HEK293 (cell line): ENCODE data around the gene MBLAC1.

ENCODE experiments used
- CTCF ChIA-PET: fragments of 350-600 bp; formaldehyde crosslinking; extraction: SDS; loops from one replicate; lab custom pipeline; 2021; ENCODE audit warnings: antibody characterized with exemption; lab: Yijun Ruan, JAX
- POLR2A ChIA-PET: fragments of 300-600 bp; formaldehyde crosslinking; extraction: SDS; loops from one replicate; lab custom pipeline; 2020; ENCODE audit warnings: antibody characterized with exemption, inconsistent platforms; lab: Yijun Ruan, JAX
- H3K27ac ChIP-seq: fragments of 200-500 bp; sonication (Bioruptor generic); 2 replicates; pipeline ENCODE4 v1.5.1; 2014; ENCODE audit warnings: low read depth, low read length, control low read depth, inconsistent platforms; ENCODE audit errors: extremely low read depth
- H3K36me3 ChIP-seq, 2 experiments: fragments of 200-500 bp in 1 of 2; sonication (Bioruptor generic) in 1 of 2; 1 replicate in 1 of 2; 2 replicates in 1 of 2; pipeline ENCODE4 v1.5.1; 2014 to 2017; ENCODE audit warnings: inconsistent platforms in 2 of 2, low read length in 2 of 2; ENCODE audit not compliant: control insufficient read depth in 2 of 2, insufficient read depth in 1 of 2
- H3K4me1 ChIP-seq: fragments of 200-500 bp; sonication (Bioruptor generic); 2 replicates; pipeline ENCODE4 v1.5.1; 2014; ENCODE audit warnings: mild to moderate bottlenecking, low read length, inconsistent platforms; ENCODE audit not compliant: control insufficient read depth, insufficient read depth
- H3K4me3 ChIP-seq: 2 replicates; pipeline ENCODE4 v1.5.1; 2011; ENCODE audit warnings: low read depth, mild to moderate bottlenecking, control low read depth, low read length, moderate library complexity
- H3K9me3 ChIP-seq: fragments of 200-500 bp; sonication (Bioruptor generic); 2 replicates; pipeline ENCODE4 v1.5.1; 2014; ENCODE audit warnings: low read depth, low read length, inconsistent platforms; ENCODE audit not compliant: control insufficient read depth, insufficient read depth
- IKZF3 ChIP-seq: fragments of 450-650 bp; IDR thresholded peaks from 2 replicates; pipeline ENCODE4 v1.5.0; 2018; ENCODE audit warnings: missing biosample characterization, mild to moderate bottlenecking, missing genetic modification characterization, moderate library complexity
- ZBTB17 ChIP-seq: fragments of 450-650 bp; formaldehyde crosslinking; IDR thresholded peaks from 2 replicates; pipeline ENCODE4 v1.5.1; 2016; ENCODE audit warnings: missing biosample characterization, missing genetic modification characterization
- ZBTB48 ChIP-seq: fragments of 450-650 bp; formaldehyde crosslinking; IDR thresholded peaks from 2 replicates; pipeline ENCODE4 v1.5.1; 2016; ENCODE audit warnings: missing biosample characterization, missing genetic modification characterization
- ZBTB8A ChIP-seq: fragments of 450-650 bp; formaldehyde crosslinking; IDR thresholded peaks from 2 replicates; pipeline ENCODE4 v1.5.1; 2016; ENCODE audit warnings: missing biosample characterization, missing genetic modification characterization
- ZEB2 ChIP-seq: fragments of 450-650 bp; formaldehyde crosslinking; IDR thresholded peaks from 2 replicates; pipeline ENCODE4 v1.5.1; 2016; ENCODE audit warnings: missing biosample characterization, missing genetic modification characterization
- ZIC2 ChIP-seq: fragments of 450-650 bp; formaldehyde crosslinking; IDR thresholded peaks from 2 replicates; pipeline ENCODE4 v1.5.1; 2016; ENCODE audit warnings: missing biosample characterization, missing genetic modification characterization
- ZNF10 ChIP-seq: fragments of 450-650 bp; formaldehyde crosslinking; IDR thresholded peaks from 2 replicates; pipeline ENCODE4 v1.5.1; 2017; ENCODE audit warnings: missing biosample characterization, missing genetic modification characterization
- ZNF114 ChIP-seq: fragments of 450-650 bp; formaldehyde crosslinking; IDR thresholded peaks from 2 replicates; pipeline ENCODE4 v1.5.0; 2017; ENCODE audit warnings: missing biosample characterization, missing genetic modification characterization
- ZNF138 ChIP-seq: fragments of 450-650 bp; formaldehyde crosslinking; IDR thresholded peaks from 2 replicates; pipeline ENCODE4 v1.5.1; 2016; ENCODE audit warnings: missing biosample characterization, missing genetic modification characterization, borderline replicate concordance
- ZNF175 ChIP-seq: fragments of 450-650 bp; formaldehyde crosslinking; IDR thresholded peaks from 2 replicates; pipeline ENCODE4 v1.5.1; 2016; ENCODE audit warnings: missing biosample characterization, missing genetic modification characterization
- ZNF366 ChIP-seq: fragments of 450-650 bp; formaldehyde crosslinking; conservative IDR thresholded peaks from 2 replicates; pipeline ENCODE4 v1.5.1; 2016; ENCODE audit warnings: missing biosample characterization, missing genetic modification characterization
- ZNF510 ChIP-seq: fragments of 450-650 bp; formaldehyde crosslinking; IDR thresholded peaks from 2 replicates; pipeline ENCODE4 v1.5.1; 2018; ENCODE audit warnings: mild to moderate bottlenecking, missing genetic modification characterization, missing biosample characterization; ENCODE audit not compliant: insufficient replicate concordance
- ZNF530 ChIP-seq: fragments of 450-650 bp; formaldehyde crosslinking; IDR thresholded peaks from 2 replicates; pipeline ENCODE4 v1.5.1; 2016; ENCODE audit warnings: low read depth, missing biosample characterization, missing genetic modification characterization
- ZNF571 ChIP-seq: fragments of 450-650 bp; formaldehyde crosslinking; IDR thresholded peaks from 2 replicates; pipeline ENCODE4 v1.5.0; 2017; ENCODE audit warnings: missing biosample characterization, missing genetic modification characterization
- ZNF629 ChIP-seq: fragments of 450-650 bp; formaldehyde crosslinking; IDR thresholded peaks from 2 replicates; pipeline ENCODE4 v1.5.1; 2017; ENCODE audit warnings: missing biosample characterization, missing genetic modification characterization
- ZNF660 ChIP-seq: fragments of 450-650 bp; IDR thresholded peaks from 2 replicates; pipeline ENCODE4 v1.5.1; 2018; ENCODE audit warnings: missing biosample characterization, mild to moderate bottlenecking, missing genetic modification characterization
- ZNF707 ChIP-seq: fragments of 450-650 bp; formaldehyde crosslinking; IDR thresholded peaks from 2 replicates; pipeline ENCODE4 v1.5.1; 2016; ENCODE audit warnings: missing biosample characterization, missing genetic modification characterization
- ZNF830 ChIP-seq: fragments of 450-650 bp; IDR thresholded peaks from 2 replicates; pipeline ENCODE4 v1.5.0; 2018; ENCODE audit warnings: missing biosample characterization, missing genetic modification characterization, low read depth, mild to moderate bottlenecking, moderate library complexity
- TF ChIP-seq, protein P1 (sequence below): fragments of 450-650 bp; formaldehyde crosslinking; IDR thresholded peaks from 2 replicates; pipeline ENCODE4 v1.5.1; 2016; ENCODE audit warnings: missing biosample characterization, missing genetic modification characterization
- TF ChIP-seq, protein P2 (sequence below): fragments of 450-650 bp; formaldehyde crosslinking; IDR thresholded peaks from 2 replicates; pipeline ENCODE4 v1.5.1; 2016; ENCODE audit warnings: missing biosample characterization, missing genetic modification characterization
- TF ChIP-seq, protein P3 (sequence below): fragments of 450-650 bp; formaldehyde crosslinking; IDR thresholded peaks from 2 replicates; pipeline ENCODE4 v1.5.1; 2016; ENCODE audit warnings: missing biosample characterization, missing genetic modification characterization
- TF ChIP-seq, protein P4 (sequence below): fragments of 450-650 bp; formaldehyde crosslinking; IDR thresholded peaks from 2 replicates; pipeline ENCODE4 v1.5.1; 2016; ENCODE audit warnings: missing biosample characterization, missing genetic modification characterization
- TF ChIP-seq, protein P5 (sequence below): fragments of 450-650 bp; formaldehyde crosslinking; IDR thresholded peaks from 2 replicates; pipeline ENCODE4 v1.5.1; 2017; ENCODE audit warnings: missing biosample characterization, missing genetic modification characterization

The MBLAC1 gene

DNA sequence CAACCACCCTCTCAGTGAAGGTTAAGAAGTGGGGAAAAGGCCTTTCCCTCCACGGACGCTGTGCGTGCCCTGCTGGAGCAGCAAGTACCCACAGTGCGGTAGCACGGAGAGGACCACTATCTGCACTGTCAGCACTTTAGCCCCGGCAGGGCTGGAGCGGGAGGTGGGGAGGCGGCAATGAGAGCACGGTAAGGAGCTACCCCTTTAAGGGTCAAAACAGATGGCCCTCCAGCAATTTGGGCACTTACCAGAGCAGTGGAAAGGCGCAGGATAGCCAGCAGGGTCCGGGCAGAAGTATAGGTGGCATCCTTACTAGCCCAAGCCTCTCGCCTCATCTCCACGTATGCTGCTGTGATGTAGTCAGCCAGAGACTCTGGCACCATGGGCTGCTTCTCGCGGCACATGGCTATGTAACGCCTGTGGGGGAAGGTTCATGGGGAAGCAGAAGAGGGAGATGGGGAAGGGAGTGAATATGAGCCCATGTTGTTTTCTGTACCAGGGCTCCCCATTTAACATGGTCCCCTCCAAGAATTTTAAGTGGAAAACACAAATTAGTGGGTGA is 32.8 kb upstream of the MBLAC1 start (continued):
- TF ChIP-seq ZNF571 (tag by site-specific recombination) (no peak), ZNF175 (tag by site-specific recombination) (no peak), ZNF707 (tag by site-specific recombination) (no peak), ZNF510 (tag by site-specific recombination) (no peak), ZNF138 (tag by site-specific recombination) (no peak), ZIC2 (peak; percentile 26; the same call in 1 of the 2 replicates), ZNF830 (tag by site-specific recombination) (no peak), ZNF114 (tag by site-specific recombination) (no peak), ZNF366 (tag by site-specific recombination) (0 out of 2 replicates have a peak, but pooled peaks have one; percentile 11), ZNF660 (tag by site-specific recombination) (0 out of 2 replicates have a peak, but pooled peaks have one; percentile 4), ZBTB48 (no peak), ZEB2 (tag by site-specific recombination) (0 out of 2 replicates have a peak, but pooled peaks have one; percentile 36), ZNF629 (tag by site-specific recombination) (peak; percentile 59; the same call in 1 of the 2 replicates)
- TF ChIP-seq, protein P1, sequence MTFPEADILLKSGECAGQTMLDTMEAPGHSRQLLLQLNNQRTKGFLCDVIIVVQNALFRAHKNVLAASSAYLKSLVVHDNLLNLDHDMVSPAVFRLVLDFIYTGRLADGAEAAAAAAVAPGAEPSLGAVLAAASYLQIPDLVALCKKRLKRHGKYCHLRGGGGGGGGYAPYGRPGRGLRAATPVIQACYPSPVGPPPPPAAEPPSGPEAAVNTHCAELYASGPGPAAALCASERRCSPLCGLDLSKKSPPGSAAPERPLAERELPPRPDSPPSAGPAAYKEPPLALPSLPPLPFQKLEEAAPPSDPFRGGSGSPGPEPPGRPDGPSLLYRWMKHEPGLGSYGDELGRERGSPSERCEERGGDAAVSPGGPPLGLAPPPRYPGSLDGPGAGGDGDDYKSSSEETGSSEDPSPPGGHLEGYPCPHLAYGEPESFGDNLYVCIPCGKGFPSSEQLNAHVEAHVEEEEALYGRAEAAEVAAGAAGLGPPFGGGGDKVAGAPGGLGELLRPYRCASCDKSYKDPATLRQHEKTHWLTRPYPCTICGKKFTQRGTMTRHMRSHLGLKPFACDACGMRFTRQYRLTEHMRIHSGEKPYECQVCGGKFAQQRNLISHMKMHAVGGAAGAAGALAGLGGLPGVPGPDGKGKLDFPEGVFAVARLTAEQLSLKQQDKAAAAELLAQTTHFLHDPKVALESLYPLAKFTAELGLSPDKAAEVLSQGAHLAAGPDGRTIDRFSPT (tag by site-specific recombination): peak; percentile 31; the same call in 1 of the 2 replicates
- TF ChIP-seq, protein P2, sequence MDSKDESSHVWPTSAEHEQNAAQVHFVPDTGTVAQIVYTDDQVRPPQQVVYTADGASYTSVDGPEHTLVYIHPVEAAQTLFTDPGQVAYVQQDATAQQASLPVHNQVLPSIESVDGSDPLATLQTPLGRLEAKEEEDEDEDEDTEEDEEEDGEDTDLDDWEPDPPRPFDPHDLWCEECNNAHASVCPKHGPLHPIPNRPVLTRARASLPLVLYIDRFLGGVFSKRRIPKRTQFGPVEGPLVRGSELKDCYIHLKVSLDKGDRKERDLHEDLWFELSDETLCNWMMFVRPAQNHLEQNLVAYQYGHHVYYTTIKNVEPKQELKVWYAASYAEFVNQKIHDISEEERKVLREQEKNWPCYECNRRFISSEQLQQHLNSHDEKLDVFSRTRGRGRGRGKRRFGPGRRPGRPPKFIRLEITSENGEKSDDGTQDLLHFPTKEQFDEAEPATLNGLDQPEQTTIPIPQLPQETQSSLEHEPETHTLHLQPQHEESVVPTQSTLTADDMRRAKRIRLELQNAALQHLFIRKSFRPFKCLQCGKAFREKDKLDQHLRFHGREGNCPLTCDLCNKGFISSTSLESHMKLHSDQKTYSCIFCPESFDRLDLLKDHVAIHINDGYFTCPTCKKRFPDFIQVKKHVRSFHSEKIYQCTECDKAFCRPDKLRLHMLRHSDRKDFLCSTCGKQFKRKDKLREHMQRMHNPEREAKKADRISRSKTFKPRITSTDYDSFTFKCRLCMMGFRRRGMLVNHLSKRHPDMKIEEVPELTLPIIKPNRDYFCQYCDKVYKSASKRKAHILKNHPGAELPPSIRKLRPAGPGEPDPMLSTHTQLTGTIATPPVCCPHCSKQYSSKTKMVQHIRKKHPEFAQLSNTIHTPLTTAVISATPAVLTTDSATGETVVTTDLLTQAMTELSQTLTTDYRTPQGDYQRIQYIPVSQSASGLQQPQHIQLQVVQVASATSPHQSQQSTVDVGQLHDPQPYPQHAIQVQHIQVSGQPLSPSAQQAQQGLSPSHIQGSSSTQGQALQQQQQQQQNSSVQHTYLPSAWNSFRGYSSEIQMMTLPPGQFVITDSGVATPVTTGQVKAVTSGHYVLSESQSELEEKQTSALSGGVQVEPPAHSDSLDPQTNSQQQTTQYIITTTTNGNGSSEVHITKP: peak; percentile 42; the same call in 1 of the 2 replicates
- TF ChIP-seq, protein P3, sequence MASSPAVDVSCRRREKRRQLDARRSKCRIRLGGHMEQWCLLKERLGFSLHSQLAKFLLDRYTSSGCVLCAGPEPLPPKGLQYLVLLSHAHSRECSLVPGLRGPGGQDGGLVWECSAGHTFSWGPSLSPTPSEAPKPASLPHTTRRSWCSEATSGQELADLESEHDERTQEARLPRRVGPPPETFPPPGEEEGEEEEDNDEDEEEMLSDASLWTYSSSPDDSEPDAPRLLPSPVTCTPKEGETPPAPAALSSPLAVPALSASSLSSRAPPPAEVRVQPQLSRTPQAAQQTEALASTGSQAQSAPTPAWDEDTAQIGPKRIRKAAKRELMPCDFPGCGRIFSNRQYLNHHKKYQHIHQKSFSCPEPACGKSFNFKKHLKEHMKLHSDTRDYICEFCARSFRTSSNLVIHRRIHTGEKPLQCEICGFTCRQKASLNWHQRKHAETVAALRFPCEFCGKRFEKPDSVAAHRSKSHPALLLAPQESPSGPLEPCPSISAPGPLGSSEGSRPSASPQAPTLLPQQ (tag by site-specific recombination): 0 out of 2 replicates have a peak, but pooled peaks have one; percentile 26

DNA sequence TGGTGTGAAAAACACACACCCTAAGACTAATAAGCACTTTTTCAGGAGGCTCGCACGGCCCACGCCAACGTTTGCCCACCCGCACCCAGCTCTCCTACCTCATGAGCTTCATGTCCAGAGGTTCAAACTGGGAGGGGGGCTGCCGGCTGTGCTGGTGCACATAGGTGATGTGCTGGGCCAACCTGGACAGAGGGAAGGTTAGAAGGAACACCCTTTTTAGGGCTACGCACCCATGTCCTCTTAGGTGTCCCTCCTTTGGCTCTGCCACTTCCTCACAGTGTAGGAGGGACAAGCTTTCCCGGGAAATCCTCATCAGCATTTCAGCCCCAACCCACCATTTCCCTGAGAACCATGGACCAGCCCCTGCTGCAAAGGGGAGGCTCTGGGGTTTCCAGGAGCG is 31.5 kb upstream of the MBLAC1 start:
- no peak overlapping the region for H3K27ac ChIP-seq
- no peaks in the 10 kb centered on the region for H3K9me3 ChIP-seq
- H3K4me1 ChIP-seq: no peaks in the 10 kb centered on the region
- H3K36me3 ChIP-seq: peaks cover 56 to 98% of the 10 kb centered on the region in 2 experiments
- H3K4me3 ChIP-seq: no peak overlapping the region
- TF ChIP-seq, protein P4, sequence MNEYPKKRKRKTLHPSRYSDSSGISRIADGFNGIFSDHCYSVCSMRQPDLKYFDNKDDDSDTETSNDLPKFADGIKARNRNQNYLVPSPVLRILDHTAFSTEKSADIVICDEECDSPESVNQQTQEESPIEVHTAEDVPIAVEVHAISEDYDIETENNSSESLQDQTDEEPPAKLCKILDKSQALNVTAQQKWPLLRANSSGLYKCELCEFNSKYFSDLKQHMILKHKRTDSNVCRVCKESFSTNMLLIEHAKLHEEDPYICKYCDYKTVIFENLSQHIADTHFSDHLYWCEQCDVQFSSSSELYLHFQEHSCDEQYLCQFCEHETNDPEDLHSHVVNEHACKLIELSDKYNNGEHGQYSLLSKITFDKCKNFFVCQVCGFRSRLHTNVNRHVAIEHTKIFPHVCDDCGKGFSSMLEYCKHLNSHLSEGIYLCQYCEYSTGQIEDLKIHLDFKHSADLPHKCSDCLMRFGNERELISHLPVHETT (tag by site-specific recombination): peak; percentile 10; the same call in 1 of the 2 replicates
- TF ChIP-seq ZBTB8A (peak; percentile 75), IKZF3 (0 out of 2 replicates have a peak, but pooled peaks have one; percentile 11), ZBTB17 (tag by site-specific recombination) (no peak), ZNF10 (tag by site-specific recombination) (peak; percentile 87), ZNF530 (tag by site-specific recombination) (no peak)
- TF ChIP-seq, protein P5, sequence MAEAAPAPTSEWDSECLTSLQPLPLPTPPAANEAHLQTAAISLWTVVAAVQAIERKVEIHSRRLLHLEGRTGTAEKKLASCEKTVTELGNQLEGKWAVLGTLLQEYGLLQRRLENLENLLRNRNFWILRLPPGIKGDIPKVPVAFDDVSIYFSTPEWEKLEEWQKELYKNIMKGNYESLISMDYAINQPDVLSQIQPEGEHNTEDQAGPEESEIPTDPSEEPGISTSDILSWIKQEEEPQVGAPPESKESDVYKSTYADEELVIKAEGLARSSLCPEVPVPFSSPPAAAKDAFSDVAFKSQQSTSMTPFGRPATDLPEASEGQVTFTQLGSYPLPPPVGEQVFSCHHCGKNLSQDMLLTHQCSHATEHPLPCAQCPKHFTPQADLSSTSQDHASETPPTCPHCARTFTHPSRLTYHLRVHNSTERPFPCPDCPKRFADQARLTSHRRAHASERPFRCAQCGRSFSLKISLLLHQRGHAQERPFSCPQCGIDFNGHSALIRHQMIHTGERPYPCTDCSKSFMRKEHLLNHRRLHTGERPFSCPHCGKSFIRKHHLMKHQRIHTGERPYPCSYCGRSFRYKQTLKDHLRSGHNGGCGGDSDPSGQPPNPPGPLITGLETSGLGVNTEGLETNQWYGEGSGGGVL (tag by site-specific recombination): no peak
- POLR2A ChIA-PET: interaction anchor here (0.8 to 1.0 kb wide), 3 partner anchors 13 to 63 kb away, joined by 3 to 5 read pairs (median 3); partner anchors contain the start of gene TRAPPC14
- CTCF ChIA-PET: interaction anchor here (0.6 to 1.5 kb wide), 4 partner anchors 13 to 312 kb away, joined by 3 to 4 read pairs (median 3); no protein-coding TSS in a partner anchor
